Glomerular endothelial cell (primary cell): Measurements from ENCODE around the gene CIT. TPM values are rescaled to one million over a fixed set of nuclear protein-coding genes. Genes with fewer than 3 reads are reported as not detected.

Experiments used
- DNase-seq: peaks from one replicate; pipeline ENCODE4 v3.0.0-alpha.2; 2011; ENCODE audit warnings: low read depth, low spot score; ENCODE audit errors: extremely low read depth
- total RNA-seq: library from RNA; depleted of rRNA; stranded (reverse); fragments of >200 nt; gene quantifications from 2 replicates; pipeline ENCODE4 v1.2.3, GENCODE V29; 2015

CIT gene
- total RNA-seq, 1 donor from 2014 or later, result 14.2 TPM

DNA sequence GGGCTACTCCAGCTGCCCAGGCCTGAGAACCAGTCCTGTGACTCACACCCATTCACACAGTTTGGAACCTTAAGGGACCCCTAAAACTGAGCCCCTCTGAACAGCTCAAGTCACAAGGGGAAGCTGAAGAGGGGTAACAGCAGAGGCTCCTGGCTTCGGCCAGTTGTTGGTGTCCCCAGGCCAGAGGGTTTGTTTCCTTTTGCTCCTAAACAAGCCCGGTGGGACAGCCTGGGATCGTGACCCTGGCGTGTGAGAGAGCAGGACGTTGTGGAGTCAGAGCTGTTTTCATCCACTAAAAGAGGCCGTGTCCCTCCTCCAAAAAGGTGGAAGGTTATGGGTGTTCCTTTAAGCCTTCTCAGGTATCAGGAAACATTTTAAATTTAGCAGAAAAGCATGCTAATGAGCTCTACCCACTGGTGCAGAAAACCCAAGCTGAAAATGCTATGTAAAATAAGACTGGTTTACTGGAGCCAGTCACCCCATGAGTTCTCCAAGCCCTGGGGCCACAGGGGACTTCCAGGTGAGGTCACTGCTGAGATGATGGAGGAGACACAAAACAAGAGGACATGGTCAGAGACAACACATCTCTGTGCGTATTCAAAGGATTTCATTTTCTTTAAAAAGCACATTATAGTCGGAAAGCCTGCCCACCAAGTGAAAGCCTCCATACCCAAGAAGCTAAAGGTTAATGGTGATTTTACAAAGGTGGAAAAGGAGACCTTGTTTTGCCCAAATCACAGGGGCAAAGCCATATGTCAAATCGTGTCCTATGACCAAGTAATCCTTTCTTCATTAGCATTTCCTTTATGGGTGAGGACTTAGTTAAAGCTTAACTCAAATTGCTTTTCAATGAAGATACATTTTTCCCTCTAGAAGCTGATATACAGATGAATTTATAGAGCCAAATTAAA is 195.1 kb downstream of the CIT start:
- no peak for DNase-seq

DNA sequence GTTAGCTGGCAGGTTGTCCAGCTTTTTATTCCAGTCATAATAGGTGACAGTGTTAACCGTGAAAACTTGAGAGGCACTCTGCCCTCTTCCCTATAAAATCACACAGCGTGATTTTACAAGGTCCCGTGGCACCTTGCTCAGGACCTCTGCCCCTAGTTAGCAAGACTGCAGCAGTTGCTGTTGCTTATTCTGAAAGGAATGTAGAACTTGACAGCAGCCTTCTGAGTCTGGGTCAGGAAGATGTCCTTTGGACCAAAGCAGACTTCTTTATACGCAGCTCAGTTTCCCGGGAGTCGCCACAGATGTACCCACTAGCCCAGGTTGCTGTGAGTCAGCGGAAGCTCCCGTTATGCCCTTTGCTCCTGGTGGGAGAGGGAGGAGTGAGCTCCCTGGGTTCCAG is 196.0 kb downstream of the CIT start:
- DNase-seq, result no peak

DNA sequence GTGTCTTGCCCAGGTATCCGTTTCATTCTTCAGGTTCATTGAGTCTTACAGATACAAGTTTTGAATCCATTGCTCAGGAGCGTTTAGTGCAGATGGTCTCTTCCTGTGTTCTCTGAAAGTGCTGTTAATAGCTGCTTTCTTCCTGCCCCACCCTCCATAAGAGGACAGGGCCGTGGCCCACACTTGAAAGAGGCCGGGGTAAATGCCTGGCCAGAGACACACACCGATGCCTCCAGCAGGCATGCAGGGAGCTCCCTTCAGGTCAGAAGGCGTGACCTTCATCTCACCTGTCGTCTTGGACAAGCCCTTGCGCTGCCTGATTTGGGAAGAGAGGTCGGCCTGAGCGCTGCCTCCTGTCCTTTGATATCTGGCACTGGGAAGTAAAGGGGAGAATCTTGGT is 197.6 kb downstream of the CIT start:
- no peak for DNase-seq

- DNase-seq, result no peak
Measured at GRCh38 chr12:119679081-119679480, 198.0 kb downstream of the CIT start.

- no peak for DNase-seq
Measured at GRCh38 chr12:119678459-119678858, 198.7 kb downstream of the CIT start.

DNA sequence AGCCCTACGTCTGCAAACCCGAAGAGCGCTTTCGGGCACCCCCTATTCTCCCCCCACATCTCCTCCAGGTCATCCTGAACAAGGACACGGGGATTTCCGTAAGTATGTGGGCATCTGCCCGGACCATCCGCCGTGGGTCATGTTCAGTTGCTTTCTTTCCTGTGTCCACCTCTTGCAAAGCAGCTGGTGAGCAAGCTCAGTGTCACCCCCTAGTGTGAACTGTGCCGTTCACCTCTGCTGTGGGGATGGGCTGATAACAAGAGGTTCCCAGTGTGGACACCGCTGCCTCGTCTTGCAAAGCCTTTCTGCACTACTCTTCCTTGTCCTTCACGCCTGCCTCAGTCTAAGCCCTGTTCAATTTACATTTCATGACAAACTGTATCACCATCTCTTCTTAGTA is 200.5 kb downstream of the CIT start:
- DNase-seq, result no peak

DNA sequence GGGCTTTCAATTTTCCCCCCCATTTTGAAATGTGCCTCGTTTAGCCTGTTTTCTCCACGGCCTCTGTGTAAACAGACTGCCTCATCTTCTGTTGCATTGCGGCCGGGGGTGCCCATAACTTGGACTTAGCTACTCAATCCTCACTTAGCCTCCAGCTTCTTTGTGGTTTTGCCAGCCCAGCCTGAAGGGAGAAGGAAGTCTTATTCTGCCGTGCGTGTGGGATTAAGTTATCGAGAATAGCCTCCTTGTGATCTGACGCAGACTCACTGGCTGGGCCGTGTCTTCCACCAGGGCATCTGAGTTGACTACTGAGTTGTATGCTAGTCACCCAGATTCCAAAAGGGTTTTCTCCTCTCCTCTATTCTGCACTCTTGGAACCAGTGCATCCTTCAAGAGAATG is 201.1 kb downstream of the CIT start:
- no peak for DNase-seq

DNA sequence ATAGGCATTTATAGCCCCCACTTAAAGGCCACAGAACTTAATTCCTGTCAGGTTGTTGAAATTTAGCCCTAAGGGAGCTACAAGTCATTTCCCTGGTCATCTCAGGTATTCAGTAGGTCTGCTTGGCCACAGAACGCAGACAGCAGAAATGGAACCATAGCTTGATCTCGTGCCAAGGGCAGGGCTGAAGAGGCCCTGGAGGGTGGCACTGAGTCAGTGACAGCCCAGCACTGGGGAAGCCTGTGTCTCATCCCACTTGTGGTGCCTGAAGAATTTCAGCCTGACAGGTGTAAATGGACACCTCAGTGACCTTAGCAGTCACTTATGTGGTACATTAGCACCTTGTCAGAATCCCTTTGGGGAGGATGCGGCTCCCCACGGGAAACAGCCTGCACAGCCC is 202.6 kb downstream of the CIT start:
- no peak for DNase-seq

GRCh38 chr12:119673634-119674033 is 203.5 kb downstream of the CIT start:
- peak; percentile 88 for DNase-seq

DNA sequence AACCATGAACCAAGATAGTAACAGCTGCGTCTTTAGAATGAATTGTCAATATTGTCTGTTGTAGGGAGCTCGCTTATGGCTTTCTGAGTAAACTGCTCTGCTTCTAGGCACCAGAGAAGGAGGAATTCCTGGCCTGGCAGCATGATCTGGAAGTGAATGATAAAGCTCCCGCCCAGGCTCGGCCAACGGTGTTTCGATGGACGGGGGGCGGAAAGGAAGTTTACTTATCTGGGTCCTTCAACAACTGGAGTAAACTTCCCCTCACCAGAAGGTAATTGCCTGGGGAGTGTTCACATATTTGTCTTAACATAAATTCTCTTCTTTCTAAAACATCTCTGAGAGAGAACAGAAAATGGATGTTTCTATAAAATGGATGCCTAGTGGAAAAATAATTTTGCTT is 204.9 kb downstream of the CIT start:
- DNase-seq, result no peak

GRCh38 chr12:119671070-119671469 is 206.1 kb downstream of the CIT start:
- DNase-seq, result no peak

- DNase-seq, result no peak
Measured at GRCh38 chr12:119669744-119670472, 207.2 kb downstream of the CIT start.

DNA sequence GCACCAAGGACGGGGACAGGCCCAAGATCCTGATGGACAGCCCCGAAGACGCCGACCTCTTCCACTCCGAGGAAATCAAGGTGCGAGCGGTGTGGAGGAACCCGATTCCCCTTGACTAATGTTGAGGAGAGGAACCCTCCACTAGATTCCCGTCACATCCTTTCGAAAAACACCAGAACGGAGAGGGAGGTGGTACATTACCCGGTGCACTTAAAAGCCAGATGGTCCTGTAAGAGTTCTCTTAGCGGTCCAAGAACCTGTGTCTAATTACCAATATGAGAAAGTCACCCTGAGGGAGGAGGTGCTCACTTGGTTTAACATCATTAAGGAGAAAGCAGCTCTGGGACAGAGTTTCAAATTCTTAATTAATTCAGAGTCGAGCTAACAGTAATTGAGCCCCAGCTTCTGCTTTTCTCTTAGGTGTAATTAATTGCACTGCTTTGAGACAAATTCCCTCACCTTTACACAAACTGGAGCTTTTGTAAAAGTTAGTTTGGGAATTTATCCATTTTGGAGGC is 208.7 kb downstream of the CIT start:
- no peak for DNase-seq

- no peak for DNase-seq
Measured at GRCh38 chr12:119667577-119668323, 209.4 kb downstream of the CIT start, which contains the start of gene PRKAB1. Gene PRKAB1, plus strand, starts transcription at chr12:119668133. Its CDS starts 112 bp downstream, at chr12:119668245.

GRCh38 chr12:119666900-119667576 is 210.1 kb downstream of the CIT start:
- DNase-seq, result no peak

GRCh38 chr12:119666226-119666795 is 210.8 kb downstream of the CIT start:
- DNase-seq, result no peak

DNA sequence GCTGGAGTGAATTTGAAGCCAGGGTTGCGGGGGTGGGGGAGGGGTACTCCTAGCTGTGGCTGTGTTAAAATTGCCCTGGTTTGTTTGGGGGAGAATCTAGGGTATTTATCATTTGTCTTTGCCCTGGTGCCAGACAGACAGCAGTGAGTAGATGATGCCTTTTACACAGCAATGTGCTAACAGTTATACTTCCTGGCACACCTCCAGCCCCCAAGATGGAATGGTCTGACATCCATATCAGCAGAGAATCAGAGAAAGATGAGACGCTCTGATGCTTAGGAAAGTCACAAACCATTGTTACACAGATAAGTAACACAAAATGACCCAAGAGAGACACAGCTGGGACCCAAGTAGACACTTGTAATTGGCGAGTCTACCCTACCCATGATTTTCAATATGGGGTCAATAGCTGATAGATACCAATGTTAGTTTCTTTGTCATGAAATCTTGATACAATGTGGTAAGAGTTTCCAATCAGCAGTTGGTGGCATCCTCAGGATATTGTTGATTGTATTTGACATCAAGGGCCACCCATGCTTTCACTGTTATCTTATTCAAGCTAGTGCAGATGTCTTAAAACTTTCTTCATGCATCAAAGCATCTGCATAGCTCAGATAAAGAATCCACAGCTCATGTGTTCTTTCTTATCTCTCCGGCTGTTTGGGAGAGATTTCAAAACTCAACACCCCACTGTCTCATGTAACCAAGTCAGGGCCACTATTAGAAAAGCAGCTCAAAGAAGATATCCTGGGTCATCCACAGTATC is 211.8 kb downstream of the CIT start:
- DNase-seq, result no peak

- DNase-seq, result no peak
Measured at GRCh38 chr12:119664642-119665041, 212.5 kb downstream of the CIT start.

DNA sequence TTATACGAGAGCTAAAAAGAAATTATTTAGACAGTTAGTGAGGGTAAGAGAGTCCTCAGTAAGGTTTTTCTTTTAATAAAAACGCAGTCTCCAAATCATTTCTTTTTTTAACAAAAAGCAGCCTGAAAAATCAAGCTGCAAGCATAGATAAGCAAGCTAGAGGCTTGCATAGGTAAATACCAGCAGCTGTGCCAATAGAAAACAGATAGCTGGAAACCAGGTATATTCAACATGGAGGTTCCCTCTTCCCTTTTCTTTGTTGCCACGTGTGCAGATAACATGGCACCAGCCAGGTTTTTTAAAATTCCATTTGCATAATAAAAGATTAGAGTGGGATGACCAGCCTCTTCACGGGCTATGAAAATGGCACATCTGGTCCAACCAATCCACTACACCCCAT is 215.2 kb downstream of the CIT start:
- DNase-seq, result no peak
